A549 treated with ZK216348 at 1 μM for 4 hours (cell line): ENCODE measurements around the gene PSMG1. TPM values are rescaled to one million over a fixed set of nuclear protein-coding genes. Genes with fewer than 3 reads are reported as not detected.

ENCODE experiments used
- total RNA-seq: library from RNA; stranded (reverse); fragments of 200-300 nt; extraction: Qiagen RNA extraction; gene quantifications from 5 replicates; pipeline ENCODE4 v1.2.3, GENCODE V29; 2022; ENCODE audit warnings: low read depth

Gene PSMG1
- 80.7 to 90.8 TPM (median 88.6 TPM) in 5 replicates for total RNA-seq

GRCh38 chr21:39183272-39184049, at the start of gene PSMG1:
Gene PSMG1, minus strand, starts transcription at chr21:39183451. Its CDS starts 66 bp downstream, at chr21:39183385.

Other genes starting within 250 kb of the PSMG1 start
- 6.2 to 13.4 TPM (median 11.1 TPM) in 5 replicates for gene BRWD1, start 130.2 kb upstream of the PSMG1 start, total RNA-seq
- gene HMGN1, start 165.6 kb upstream of the PSMG1 start, total RNA-seq: 150 to 352 TPM (median 185 TPM) in 5 replicates